IMR-90 (cell line): ENCODE measurements around the gene KLC4. TPM values are rescaled to one million over a fixed set of nuclear protein-coding genes. Genes with fewer than 3 reads are reported as not detected.

Experiments used
- ATAC-seq: fragments of 200-7000 bp; cut with Tn5 transposase; 2 replicates; pipeline ENCODE4 v1.9.1; 2020; ENCODE audit warnings: low read depth, mild to moderate bottlenecking, moderate library complexity
- BruUV-seq: library from RNA; stranded (reverse); fragments of 400-500 nt; replicated peaks from 2 replicates; lab custom pipeline; 2021; lab: Mats Ljungman, UMichigan
- CTCF ChIA-PET: fragments of 300-600 bp; formaldehyde crosslinking; extraction: SDS; loops from one replicate; lab custom pipeline; 2021; ENCODE audit warnings: antibody characterized with exemption; lab: Yijun Ruan, JAX
- POLR2A ChIA-PET: fragments of 300-600 bp; sonication (Branson Sonifier 250); formaldehyde crosslinking; loops from one replicate; lab custom pipeline; 2022; ENCODE audit warnings: antibody characterized with exemption; ENCODE audit not compliant: unreplicated experiment; lab: Charles Lee
- DNase-seq: peaks from one replicate; pipeline ENCODE4 v3.0.0; 2013
- H2AFZ ChIP-seq: replicated peaks from 2 replicates; pipeline ENCODE3; 2013; ENCODE audit warnings: low read length, mild to moderate bottlenecking; ENCODE audit not compliant: poor library complexity
- H2AK5ac ChIP-seq: 2 replicates; pipeline ENCODE4 v1.6.1; 2013; ENCODE audit warnings: low read depth, low read length, inconsistent platforms
- H2AK9ac ChIP-seq: replicated peaks from 2 replicates; pipeline ENCODE3; 2013; ENCODE audit warnings: mild to moderate bottlenecking, low read depth, low read length, moderate library complexity; ENCODE audit not compliant: poor library complexity
- H2BK120ac ChIP-seq: 2 replicates; pipeline ENCODE4 v1.6.1; 2013; ENCODE audit warnings: low read depth, low read length, inconsistent platforms
- H2BK15ac ChIP-seq: 3 replicates; pipeline ENCODE4 v1.6.1; 2013; ENCODE audit warnings: low read depth, low read length, inconsistent platforms
- H2BK20ac ChIP-seq: 2 replicates; pipeline ENCODE4 v1.6.1; 2013; ENCODE audit warnings: low read depth, mild to moderate bottlenecking, inconsistent platforms, low read length, moderate library complexity
- H2BK5ac ChIP-seq: 2 replicates; pipeline ENCODE4 v1.6.1; 2013; ENCODE audit warnings: mild to moderate bottlenecking, low read depth, low read length, inconsistent platforms; ENCODE audit not compliant: poor library complexity, severe bottlenecking
- H3K14ac ChIP-seq: replicated peaks from 2 replicates; pipeline ENCODE4 v1.6.1; 2013; ENCODE audit warnings: low read depth, low read length, inconsistent platforms
- H3K18ac ChIP-seq: 2 replicates; pipeline ENCODE4 v1.6.1; 2013; ENCODE audit warnings: low read depth, low read length, control low read depth
- H3K23ac ChIP-seq: 2 replicates; pipeline ENCODE4 v1.6.1; 2013; ENCODE audit warnings: low read depth, low read length, inconsistent platforms
- H3K27ac ChIP-seq: 2 replicates; pipeline ENCODE4 v1.5.1; 2013; ENCODE audit warnings: mild to moderate bottlenecking, control low read depth, low read length; ENCODE audit not compliant: insufficient read depth
- H3K27me3 ChIP-seq: 2 replicates; pipeline ENCODE4 v1.6.1; 2013; ENCODE audit warnings: low read length; ENCODE audit not compliant: control insufficient read depth, insufficient read depth
- H3K36me3 ChIP-seq: 2 replicates; pipeline ENCODE4 v1.6.1; 2013; ENCODE audit warnings: low read length, mixed read lengths; ENCODE audit not compliant: control insufficient read depth, insufficient read depth
- H3K4ac ChIP-seq: 2 replicates; pipeline ENCODE4 v1.6.1; 2013; ENCODE audit warnings: low read depth, low read length, inconsistent platforms
- H3K4me1 ChIP-seq: 2 replicates; pipeline ENCODE4 v1.6.1; 2013; ENCODE audit warnings: low read length, mixed read lengths; ENCODE audit not compliant: control insufficient read depth, insufficient read depth
- H3K4me2 ChIP-seq: 2 replicates; pipeline ENCODE4 v1.6.1; 2013; ENCODE audit warnings: low read depth, mild to moderate bottlenecking, control low read depth, low read length, moderate library complexity
- H3K4me3 ChIP-seq: 2 replicates; pipeline ENCODE4 v1.5.1; 2013; ENCODE audit warnings: low read depth, mild to moderate bottlenecking, control low read depth, low read length, moderate library complexity; ENCODE audit not compliant: insufficient read depth
- H3K56ac ChIP-seq: 2 replicates; pipeline ENCODE4 v1.6.1; 2013; ENCODE audit warnings: low read length, inconsistent platforms; ENCODE audit not compliant: insufficient read depth; ENCODE audit errors: extremely low read depth
- H3K79me1 ChIP-seq, 2 experiments: 2 replicates each; pipeline ENCODE4 v1.6.1; 2013; ENCODE audit warnings: low read length in 2 of 2, inconsistent platforms in 1 of 2, low read depth in 1 of 2
- H3K9ac ChIP-seq: 2 replicates; pipeline ENCODE4 v1.6.1; 2013; ENCODE audit warnings: low read depth, low read length, control low read depth
- H3K9me1 ChIP-seq: 2 replicates; pipeline ENCODE4 v1.6.1; 2013; ENCODE audit warnings: low read length, inconsistent platforms; ENCODE audit not compliant: insufficient read depth
- H3K9me3 ChIP-seq: 2 replicates; pipeline ENCODE4 v1.6.1; 2013; ENCODE audit warnings: low read length; ENCODE audit not compliant: control insufficient read depth, insufficient read depth
- H4K20me1 ChIP-seq: 2 replicates; pipeline ENCODE4 v1.6.1; 2013; ENCODE audit warnings: low read length, inconsistent platforms; ENCODE audit not compliant: insufficient read depth
- H4K5ac ChIP-seq: 2 replicates; pipeline ENCODE4 v1.6.1; 2013; ENCODE audit warnings: mild to moderate bottlenecking, low read depth, low read length, control low read depth
- H4K8ac ChIP-seq, 2 experiments: 2 replicates each; pipeline ENCODE4 v1.6.1; 2013; ENCODE audit warnings: low read depth in 2 of 2, low read length in 2 of 2, control low read depth in 1 of 2, inconsistent platforms in 1 of 2
- H4K91ac ChIP-seq: 2 replicates; pipeline ENCODE4 v1.6.1; 2013; ENCODE audit warnings: low read depth, low read length, inconsistent platforms; ENCODE audit not compliant: insufficient read depth
- CHD1 ChIP-seq: IDR thresholded peaks from 2 replicates; pipeline ENCODE4 v1.6.1; 2012; ENCODE audit warnings: low read depth, low read length, improper control_type of control experiment
- CTCF ChIP-seq: conservative IDR thresholded peaks from 2 replicates; pipeline ENCODE4 v1.5.1; 2012; ENCODE audit warnings: mild to moderate bottlenecking, low read depth, low read length, improper control_type of control experiment
- FOS ChIP-seq: fragments of 150-350 bp; IDR thresholded peaks from 2 replicates; pipeline ENCODE4 v1.6.1; 2016; ENCODE audit warnings: low read depth, low read length
- MXI1 ChIP-seq: IDR thresholded peaks from 2 replicates; pipeline ENCODE4 v1.6.1; 2012; ENCODE audit warnings: low read depth, mild to moderate bottlenecking, low read length, moderate library complexity, borderline replicate concordance
- NFE2L2 ChIP-seq: fragments of 150-350 bp; IDR thresholded peaks from 2 replicates; pipeline ENCODE4 v1.6.1; 2016; ENCODE audit warnings: low read depth, mild to moderate bottlenecking, low read length
- RCOR1 ChIP-seq: IDR thresholded peaks from 2 replicates; pipeline ENCODE4 v1.6.1; 2012; ENCODE audit warnings: mild to moderate bottlenecking, low read length, improper control_type of control experiment; ENCODE audit not compliant: insufficient replicate concordance
- RFX5 ChIP-seq: IDR thresholded peaks from 2 replicates; pipeline ENCODE4 v1.8.0; 2012; ENCODE audit warnings: low read depth, mild to moderate bottlenecking, low read length, moderate library complexity
- SMC3 ChIP-seq: fragments of 150-350 bp; IDR thresholded peaks from 2 replicates; pipeline ENCODE4 v1.6.1; 2016; ENCODE audit warnings: low read depth, mild to moderate bottlenecking, antibody characterized with exemption, low read length, moderate library complexity
- WGBS, 2 experiments: methylation state at CpG; one replicate each; pipeline versions ENCODE4 v1.1.5 to v1.1.7; 2013; ENCODE audit warnings: missing lambda C conversion rate in 2 of 2; ENCODE audit not compliant: insufficient read length in 1 of 2; ENCODE audit errors: extremely low coverage in 2 of 2; 5-methylcytosine and 5-hydroxymethylcytosine counted together
- dilution Hi-C: fragments of 300-500 bp; cut with HindIII; formaldehyde crosslinking; loops from one replicate; pipeline ENCODE4 v1.14.3; 2018; ENCODE audit warnings: low sequenced_read_pairs; ENCODE audit not compliant: unreplicated experiment
- in situ Hi-C: fragments of 300-500 bp; cut with MboI; formaldehyde crosslinking; loops from 3 replicates; pipeline ENCODE4 v1.14.3; 2019; ENCODE audit warnings: low sequenced_read_pairs, inconsistent platforms, mixed read lengths
- intact Hi-C: fragments of 100-400 bp; cut with micrococcal nuclease; formaldehyde crosslinking; loops from 2 replicates; pipeline ENCODE4 v1.10.0; 2022
- polyA plus RNA-seq, 3 experiments: library from polyadenylated mRNA; depleted of rRNA; stranded (reverse); fragments of >200 nt; gene quantifications; 2 replicates each; pipeline ENCODE4 v1.2.3, GENCODE V29; 2012; ENCODE audit warnings: low replicate concordance in 1 of 3
- total RNA-seq: library from RNA; depleted of rRNA; stranded (reverse); fragments of >200 nt; gene quantifications from 2 replicates; pipeline ENCODE4 v1.2.3, GENCODE V29; 2012

KLC4 gene
- total and polyA plus RNA-seq, 2 of the 4 experiments (the other 2 are of a cell fraction), result 10.9 to 13.0 TPM

DNA sequence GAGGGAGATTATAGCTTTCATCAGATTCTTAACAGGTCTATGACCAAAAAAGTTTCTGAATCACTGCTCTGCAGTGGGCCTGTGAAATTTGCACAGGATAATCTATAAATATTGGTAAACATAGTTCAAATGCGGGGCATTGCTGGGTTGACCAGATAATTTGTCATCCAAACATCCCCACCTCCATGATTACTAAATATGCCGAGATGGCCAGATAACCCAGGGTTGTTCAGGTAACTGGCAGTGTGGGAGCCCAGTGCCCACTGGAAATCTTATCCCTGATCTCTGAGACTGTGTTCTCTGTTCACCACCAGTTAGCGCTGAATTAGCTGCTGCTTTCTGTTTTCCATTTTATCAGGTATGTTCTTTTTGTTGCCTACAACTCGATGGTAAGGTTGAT is 38.1 kb downstream of the KLC4 start:
- Histone ChIP-seq H2BK20ac (peak overlapping the region; percentile 43; the same call in 1 of the 2 replicates), H3K36me3 (no peaks in the 10 kb centered on the region), H3K27ac (peak overlapping the region; percentile 22; the same call in 1 of the 2 replicates), H4K20me1 (peaks cover 50% of the 10 kb centered on the region), H3K4ac (peak overlapping the region; percentile 24; the same call in 1 of the 2 replicates), H2BK120ac (no peak overlapping the region), H3K4me1 (peaks cover 23% of the 10 kb centered on the region), H2AK5ac (peak overlapping the region; percentile 74; the same call in 1 of the 2 replicates), H3K79me1 (peaks cover 34 to 77% of the 10 kb centered on the region in 2 experiments), H3K27me3 (no peaks in the 10 kb centered on the region), H3K23ac (peak overlapping the region; percentile 48; the same call in 1 of the 2 replicates), H4K8ac (0 out of 4 replicates have a peak overlapping the region, but pooled peaks of 1 of the 2 experiments have one; percentile 39), H2BK15ac (peak overlapping the region; percentile 53; the same call in 1 of the 3 replicates), H2AFZ (no peak overlapping the region), H4K5ac (no peak overlapping the region), H3K56ac (no peak overlapping the region), H3K4me2 (no peak overlapping the region), H2AK9ac (no peak overlapping the region), H2BK5ac (peak overlapping the region; percentile 46), H3K9me1 (peaks cover 21% of the 10 kb centered on the region), H3K9ac (no peak overlapping the region), H3K9me3 (no peaks in the 10 kb centered on the region), H4K91ac (no peak overlapping the region), H3K14ac (peak overlapping the region; percentile 61), H3K18ac (no peak overlapping the region), H3K4me3 (no peak overlapping the region)
- in situ Hi-C loops (no loop called here), dilution Hi-C loops (no loop called here), intact Hi-C loops (no loop called here)
- no peak for DNase-seq
- ATAC-seq, result no peak
- TF ChIP-seq NFE2L2, result no peak
- no peak for TF ChIP-seq MXI1
- no peak for TF ChIP-seq RCOR1
- TF ChIP-seq RFX5, result no peak
- no peak for TF ChIP-seq CHD1
- TF ChIP-seq CTCF, result no peak
- no peak for TF ChIP-seq FOS
- TF ChIP-seq SMC3, result no peak
- no TSS peak for BruUV-seq
- WGBS, 2 experiments, result 100% methylated on average over 1 of the region's 4 CpGs; no CpG with 5 or more reads in 1 of the 2 experiments
- ChIA-PET POLR2A (interaction anchor here (0.7 kb wide), 1 partner anchor 27 kb away, joined by 3 read pairs; no protein-coding TSS in a partner anchor), CTCF (no interaction called here)
